GM21529 (cell line): ENCODE results near the gene LRMDA.
"Not testable (repeated sequence)": the region's sequence is repeated elsewhere in the genome, so short reads cannot be mapped to it uniquely, and the experiment has no call there.

Experiments used
- ATAC-seq: cut with Tn5 transposase; IDR thresholded peaks from one replicate; pipeline ENCODE4 v1.9.1; 2021; ENCODE audit not compliant: unreplicated experiment

LRMDA gene

DNA sequence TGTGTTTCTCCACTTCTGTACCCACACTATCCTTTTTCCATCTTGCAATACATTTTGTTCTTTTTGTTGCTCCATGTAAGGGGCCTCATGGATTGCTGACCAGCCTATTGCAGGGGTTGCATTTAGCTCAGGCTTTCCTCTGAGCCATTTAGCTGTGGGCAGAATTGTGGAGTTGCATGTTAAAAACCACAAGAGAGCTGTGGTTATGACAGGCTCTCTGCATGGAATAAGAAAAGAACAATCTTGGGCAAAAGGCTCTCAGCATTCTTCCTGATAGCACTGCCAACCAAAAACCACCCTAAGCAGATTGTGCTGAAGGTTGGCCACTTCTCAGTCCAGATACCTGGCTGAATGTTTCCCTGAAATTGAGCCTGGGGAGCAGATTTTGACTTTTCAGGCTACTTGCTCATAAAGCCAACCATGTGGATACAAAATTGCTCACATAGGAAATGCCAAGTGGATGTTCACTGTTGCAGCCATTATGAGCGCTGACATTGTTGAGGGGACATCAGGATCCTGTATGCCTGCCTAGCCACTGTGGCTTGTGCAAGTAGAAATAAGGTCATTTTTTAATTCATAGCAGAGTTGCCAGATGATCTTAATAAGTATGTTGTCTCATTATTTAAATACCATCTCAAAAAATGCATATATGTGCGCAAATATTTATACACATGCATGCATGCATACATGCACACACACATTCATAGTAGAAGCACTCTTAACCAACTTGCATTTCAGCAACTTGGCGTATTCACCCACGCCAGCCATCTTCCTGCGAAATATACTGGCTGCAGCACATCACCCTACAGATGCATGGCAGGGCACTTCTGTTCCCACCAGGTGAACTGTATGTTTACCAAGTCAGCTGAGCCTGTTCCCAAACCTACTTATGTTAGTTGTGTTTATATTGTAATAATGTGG is 695.4 kb downstream of the LRMDA start:
- no peak for ATAC-seq

DNA sequence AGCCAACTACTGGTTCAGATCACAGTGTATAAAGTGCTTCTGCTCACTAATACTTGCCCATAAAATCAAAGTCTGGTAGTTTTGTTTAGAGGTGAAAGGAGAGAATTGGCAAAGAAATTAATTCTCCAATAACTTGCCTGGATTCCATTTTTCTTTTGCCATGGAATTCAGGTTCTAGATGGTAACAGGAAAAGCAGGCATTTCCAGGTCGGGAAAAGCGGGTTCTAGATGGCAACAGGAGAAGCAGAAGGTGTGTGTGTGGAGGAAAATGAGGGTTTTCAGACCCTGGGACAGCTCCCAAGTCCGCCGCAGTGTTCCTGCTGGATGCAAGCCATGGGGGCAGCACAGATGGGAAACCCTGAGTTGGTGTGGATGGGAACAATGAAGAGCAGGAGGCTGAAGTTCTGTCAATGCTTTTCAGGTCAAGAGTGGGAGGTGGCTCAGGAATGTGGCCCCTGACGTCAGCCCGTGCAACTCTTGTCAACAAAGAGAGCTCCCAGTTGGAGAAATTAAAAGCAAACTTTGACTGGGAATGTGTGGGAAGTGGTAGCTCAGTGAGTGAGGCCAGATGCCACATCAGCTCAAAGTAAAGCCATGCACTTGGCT is 696.7 kb downstream of the LRMDA start:
- no peak for ATAC-seq

DNA sequence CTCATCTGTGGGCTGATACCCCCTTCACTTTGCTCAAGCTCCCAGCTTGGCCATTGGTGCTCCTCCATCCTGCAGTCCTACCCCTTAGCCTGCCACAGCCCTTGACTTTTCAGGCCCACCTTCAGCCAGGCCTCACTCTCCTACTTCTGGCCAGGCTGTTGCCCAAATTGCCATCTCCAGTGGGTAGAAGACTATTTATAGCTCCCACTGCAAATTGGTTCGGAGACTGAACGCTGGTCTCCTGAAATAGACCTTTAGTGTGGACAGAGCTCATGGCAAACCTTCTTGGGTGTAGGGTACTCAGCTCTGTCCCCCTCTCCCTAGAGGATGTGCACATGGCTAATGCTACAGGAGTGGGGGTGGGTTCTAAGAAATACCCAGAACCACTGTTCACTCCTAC is 697.8 kb downstream of the LRMDA start:
- ATAC-seq: no peak

DNA sequence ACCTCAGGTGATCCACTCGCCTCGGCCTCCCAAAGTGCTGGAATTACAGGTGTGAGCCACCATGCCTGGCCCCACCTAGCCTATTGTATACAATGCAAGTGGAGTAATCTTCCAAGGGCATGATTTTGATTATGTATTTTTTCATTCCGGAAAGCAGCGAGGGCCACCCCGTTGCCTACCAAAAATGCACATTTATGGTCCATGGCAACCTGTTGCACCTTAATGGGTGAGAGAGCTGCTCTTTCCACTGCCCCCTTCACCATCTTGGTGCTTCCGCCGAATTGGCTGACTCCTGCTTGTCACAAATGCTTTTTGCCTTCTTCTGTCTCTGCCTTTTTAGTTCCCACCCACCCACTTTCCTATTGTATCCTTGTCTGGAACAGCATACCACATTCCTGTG is 699.5 kb downstream of the LRMDA start:
- no peak for ATAC-seq

DNA sequence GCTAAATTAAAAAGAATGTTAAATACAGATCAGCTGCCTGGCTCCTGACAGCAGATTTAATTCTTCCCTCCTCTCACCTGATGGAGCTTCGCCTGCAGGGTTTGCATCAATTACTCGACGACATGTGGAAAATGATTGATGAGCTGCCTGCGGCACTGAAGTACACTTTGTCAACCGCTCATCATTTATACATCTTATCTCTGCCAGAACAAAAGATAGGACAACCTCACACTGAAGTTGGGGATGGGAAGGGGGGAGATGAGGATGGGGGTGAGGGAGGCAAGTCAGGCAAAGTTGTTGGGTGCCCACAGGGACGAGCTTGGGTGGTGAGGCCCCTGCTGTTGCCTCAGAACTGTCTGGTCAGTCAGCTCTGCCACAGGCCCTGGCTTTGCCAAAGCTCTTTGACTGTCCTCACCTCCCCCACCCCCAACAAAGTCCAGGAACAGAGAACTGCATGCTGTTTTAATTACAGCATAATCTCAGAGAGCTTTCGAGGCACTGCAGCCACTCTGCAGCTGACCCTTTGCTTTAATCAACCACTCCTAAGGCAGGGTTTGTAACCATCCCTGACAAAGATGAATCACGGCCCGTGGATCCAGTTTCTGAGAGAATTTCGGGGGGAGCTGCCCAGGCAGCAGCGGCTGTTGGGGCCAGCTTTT is 702.3 kb downstream of the LRMDA start:
- ATAC-seq: no peak

DNA sequence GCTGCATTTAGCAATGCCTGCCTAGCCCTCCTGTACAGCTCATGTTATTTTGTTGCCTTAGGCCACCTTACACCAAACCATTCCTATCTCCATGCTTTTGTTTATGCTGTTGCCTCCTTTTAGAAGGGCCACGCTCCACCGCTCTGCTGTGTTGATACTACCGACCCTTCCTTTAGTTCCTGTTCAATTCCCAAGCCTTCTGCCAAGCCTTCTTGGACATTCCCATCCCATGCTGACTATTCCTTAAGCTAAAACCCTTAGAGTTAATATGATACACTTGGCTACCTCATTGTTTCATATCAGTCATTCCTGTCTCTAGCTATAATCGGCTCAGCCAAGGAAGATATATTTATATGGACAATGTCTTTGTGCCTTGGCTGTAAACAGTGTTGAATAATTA is 705.5 kb downstream of the LRMDA start:
- no peak for ATAC-seq

DNA sequence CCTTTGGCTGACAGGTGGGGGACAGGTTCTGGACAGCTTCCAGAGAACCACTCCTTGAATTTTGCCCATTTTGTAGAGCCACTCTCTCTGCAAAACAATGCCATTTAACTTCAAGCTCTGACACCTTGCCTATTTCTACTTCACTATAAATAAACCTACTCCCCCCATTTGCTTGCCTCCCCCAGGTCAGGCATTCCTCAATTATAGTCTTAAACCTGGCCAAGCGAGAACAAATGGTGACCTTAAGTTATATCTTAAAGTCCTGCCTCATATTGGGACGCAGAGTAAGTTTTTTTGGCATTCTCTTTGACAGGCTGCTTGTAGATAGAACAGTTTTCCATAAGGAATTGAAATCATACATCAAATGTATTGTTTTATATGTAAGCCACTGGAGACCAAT is 706.9 kb downstream of the LRMDA start:
- no peak for ATAC-seq

DNA sequence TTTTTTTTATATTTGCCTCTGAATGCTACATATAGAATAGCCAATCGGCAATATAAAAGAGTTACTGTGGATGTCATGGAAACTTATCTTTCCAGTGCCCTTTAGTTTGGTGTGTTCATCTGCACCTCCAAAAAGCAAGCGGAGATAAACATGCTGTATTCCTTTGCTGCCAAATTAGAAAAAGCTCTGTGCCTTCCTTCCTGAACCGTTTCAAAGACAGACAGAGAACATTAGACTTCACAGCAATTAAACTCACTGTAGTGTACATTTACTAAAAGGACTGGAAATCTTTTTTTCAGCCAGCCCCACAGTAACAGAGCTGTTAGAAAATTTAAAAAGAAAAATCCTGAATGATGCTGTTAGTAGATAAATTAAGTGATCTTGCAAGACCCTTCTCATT is 707.5 kb downstream of the LRMDA start:
- ATAC-seq: no peak

DNA sequence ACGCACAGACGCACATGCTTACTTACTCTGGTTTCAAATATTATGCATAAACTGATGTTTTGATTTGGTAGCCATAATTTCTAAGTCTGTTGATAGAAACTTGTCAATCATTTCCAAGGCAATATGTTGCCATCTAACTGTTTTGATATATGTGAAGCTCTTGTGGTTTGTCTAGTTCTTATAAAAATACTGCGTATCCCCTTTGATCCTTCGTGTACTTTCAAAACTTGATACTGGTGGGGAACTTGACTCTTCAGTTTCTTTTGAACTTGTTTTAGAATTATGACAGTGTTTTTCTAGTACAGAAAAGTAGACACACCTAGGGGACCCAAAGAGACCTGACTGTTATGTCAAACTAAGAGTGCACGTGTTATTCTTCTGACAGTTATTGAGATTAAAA is 708.0 kb downstream of the LRMDA start:
- no peak for ATAC-seq

DNA sequence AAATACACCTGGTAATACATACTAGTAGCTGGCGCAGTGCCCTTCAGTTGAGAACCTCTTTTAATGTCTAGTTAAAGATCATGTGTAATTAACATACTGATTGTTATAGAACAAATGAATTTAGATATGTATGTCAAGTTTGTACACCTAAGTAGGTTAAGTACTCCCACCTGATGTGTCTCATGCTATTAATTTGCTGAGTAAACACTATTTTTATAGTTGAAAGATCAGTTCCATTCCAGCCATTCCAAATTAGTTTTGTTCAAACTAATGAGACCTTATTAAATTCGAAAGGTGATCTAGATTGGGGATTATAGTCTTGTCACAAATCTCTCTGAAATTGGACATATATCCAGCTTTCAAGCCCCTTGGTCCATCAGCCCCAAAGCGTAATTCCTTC is 710.0 kb downstream of the LRMDA start:
- no peak for ATAC-seq

DNA sequence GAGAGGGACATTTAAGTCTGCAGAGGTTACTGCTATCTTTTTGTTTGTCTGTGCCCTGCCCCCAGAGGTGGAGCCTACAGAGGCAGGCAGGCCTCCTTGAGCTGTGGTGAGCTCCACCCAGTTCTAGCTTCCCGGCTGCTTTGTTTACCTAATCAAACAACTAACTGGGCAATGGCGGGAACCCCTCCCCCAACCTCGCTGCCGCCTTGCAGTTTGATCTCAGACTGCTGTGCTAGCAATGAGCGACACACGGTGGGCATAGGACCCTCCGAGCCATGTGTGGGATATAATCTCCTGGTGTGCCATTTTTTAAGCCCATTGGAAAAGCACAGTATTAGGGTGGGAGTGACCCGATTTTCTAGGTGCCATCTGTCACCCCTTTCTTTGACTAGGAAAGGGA is 716.8 kb downstream of the LRMDA start:
- not testable (repeated sequence) for ATAC-seq

DNA sequence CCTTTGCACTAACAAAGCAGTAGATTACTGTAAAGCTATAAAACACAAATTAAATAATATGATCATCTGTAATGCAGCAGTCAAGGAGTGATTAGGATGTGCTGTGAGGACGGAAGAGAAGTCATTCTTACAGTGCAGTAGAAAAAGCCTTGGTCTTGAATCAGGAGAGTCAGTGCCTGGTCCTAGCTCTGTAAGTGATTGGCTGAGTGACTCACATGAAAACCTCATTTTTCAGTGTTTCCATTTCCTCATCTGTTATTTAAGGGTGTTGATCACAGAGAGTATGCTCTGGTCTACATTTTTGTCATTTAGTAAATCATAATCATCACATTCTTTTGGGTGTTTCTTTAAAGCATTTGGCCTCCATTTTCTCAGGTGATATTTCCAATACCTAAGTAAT is 717.8 kb downstream of the LRMDA start:
- no peak for ATAC-seq

DNA sequence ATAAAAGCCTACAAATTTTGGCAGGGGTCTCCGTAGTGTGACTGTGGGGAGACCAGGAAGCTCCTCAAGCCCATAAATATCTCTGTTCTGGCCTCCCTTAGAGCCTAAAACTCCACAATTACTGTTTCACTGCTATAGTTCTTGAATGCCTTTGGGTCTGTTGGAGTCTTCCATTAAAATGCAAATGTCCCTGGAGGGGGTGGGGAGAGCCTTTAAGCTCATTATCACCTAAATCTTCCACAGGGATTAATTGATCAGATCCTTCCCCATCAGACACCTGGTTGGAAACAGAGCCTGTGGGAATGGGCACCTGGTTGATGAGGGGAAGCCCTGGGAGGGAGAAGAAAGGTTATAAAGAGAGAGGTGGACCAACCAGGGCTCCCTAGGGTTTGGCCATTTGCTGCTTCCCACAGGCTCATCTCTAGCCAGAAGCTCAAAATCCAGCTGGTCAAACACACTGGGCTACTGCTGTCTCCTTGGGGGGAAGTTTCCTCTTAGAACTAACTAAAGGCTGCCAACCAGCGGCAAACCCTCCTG is 718.2 kb downstream of the LRMDA start:
- ATAC-seq: no peak

DNA sequence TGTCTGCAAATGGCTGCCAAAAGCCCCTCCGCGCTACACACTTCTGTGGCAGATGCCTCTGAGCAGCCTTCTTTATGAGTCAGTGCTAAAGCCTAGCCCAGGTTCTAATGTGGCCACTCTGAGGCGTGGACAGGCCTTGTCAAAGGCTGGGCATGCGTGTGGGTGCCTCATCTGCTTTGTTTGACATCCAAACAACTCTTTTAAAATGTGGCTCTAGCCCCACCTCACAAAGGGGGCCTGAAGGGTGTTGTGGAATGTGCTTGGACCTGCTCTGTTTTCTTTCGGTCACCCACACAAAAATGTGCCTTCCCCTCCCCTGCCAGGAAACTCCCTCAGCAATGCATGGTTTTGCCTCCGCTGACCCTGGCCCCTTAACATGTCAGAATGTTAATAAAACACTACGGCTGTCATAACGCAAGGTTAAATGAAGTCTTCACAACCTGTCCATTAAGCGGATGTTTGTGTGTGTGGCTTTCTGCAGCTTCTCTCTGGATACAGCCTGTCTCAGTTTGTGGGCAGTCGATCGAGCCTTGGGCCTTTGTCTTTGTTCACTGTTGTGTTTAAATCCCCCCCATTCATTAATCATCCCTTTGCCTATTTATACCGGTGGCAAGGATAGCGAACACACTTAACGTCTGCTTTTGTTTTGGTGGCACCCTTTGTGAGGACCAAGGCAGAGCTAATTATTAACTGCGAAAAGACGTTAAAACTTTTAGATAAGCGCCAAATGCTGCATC is 718.9 kb downstream of the LRMDA start:
- no peak for ATAC-seq

DNA sequence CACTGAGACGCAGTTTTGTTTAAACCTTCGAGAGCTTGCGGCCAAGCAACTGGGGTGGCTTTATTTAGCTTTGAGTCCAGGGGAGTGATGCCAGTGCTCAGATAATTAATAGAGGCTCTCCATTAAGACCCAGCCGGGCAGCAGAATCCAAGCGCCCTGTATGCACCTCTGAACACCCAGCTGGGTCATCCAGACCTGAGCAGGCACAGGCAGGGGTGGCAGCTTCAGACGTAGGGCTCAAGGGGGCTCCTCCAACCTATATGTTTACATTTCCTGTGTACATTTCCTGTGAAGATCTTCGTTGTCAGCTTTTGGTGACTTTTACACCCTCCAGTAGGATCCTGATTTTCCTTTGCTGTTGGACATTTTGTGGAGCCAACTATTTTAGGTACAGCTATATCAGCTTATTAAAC is 719.5 kb downstream of the LRMDA start:
- ATAC-seq: no peak

DNA sequence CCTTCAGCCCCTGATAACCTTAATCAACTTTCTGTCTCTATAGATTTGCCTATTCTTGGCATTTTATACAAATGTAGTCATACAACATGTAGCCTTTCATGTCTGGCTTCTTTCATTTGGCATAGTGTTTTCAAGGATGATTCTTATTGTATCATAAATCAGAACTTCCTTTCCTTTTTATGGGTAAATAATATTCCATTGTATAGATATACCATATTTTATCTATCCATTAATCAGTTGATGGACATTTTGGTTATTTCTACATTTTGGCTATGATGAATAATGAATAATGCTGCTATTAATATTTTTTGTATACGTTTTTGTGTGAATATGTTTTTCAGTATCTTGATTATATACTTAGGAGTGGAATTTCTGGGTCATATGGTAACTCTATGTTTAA is 720.8 kb downstream of the LRMDA start:
- no peak for ATAC-seq

DNA sequence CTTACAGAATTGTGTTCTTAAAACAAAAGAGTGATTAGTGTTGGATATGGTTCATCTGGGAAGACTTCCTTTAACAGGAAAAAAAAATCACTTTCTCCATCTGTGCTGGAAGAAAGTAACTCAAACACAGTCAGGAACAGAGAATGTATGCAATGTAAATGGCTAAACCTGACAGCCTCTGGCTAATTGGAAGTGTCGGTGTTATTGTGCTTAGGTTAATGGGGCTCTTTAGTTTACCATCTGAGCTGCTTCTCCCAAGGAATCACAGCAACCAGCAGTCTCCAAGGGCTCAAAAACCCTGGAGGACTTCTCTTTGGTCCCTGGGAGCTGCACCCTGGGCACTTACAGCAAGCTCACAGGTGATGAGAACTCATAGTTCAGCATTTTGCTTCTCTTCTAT is 724.5 kb downstream of the LRMDA start:
- no peak for ATAC-seq

DNA sequence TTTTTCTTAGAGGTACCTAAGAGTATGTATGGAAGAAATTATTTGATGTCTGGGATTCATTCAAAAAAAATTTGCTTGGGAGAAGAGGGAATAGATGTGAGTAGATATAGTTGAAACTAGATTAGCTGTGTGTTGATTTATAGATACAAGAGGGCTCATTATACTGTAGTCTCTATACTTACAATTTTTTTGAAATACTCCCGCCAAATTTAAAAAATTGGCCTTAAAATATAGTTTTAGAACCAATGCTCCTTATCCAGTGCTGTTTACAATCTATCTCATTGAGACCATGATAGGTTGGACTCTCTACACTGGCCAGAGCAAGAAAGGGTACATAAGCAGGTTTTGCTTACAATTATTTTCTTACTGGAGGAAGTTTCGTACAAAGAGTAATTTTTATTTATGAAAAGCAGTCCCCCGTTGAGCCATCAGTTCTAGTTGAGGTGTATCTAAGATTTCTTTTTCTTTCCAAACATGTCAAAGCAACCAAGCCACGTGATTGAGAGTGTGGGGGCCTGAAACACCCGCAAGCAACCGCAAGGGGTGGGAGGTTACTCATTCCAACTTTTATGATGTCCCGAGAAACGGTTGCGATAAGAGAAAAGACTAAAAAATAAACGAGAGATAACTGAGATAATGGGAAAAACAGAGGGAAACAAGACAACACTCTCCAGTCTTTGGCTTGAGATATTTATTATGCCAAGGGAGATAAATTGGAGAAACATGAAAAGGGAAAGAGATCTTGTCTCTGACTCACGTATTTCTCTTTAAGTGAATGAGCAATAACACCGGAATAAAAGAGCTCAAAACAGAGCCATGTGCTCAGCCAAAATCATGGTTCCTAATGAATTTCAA is 729.2 kb downstream of the LRMDA start:
- ATAC-seq: no peak

DNA sequence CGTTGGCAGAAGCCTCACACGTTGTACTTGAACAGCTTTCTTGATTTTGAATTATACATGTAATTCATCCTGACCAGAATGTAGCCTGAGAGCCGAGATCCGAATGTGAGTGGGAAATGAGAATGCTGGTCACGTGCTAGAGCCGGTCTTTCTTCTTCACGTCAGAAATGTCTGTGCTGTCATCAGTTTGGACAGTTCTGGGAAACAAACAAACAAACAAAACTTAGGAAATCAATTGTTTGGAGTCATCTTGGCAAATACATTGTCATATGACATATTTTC is 729.8 kb downstream of the LRMDA start:
- no peak for ATAC-seq

DNA sequence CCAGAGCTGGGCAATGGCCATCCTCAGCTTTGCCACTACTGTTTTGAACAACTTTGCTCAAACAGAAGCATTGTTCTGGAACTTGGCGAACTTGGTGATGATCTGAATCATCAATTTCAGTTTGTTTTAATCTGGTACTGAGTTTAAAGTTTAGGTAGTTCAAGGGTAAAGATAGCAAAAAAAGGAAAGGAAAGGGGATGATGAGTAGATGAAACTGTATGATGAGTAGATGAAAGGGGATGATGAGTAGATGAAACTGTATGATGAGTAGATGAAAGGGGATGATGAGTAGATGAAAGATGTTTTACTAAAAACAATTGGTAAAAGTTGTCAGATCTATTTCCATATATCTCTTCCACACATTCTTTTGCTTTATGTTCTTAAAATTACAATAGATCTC is 737.0 kb downstream of the LRMDA start:
- no peak for ATAC-seq

DNA sequence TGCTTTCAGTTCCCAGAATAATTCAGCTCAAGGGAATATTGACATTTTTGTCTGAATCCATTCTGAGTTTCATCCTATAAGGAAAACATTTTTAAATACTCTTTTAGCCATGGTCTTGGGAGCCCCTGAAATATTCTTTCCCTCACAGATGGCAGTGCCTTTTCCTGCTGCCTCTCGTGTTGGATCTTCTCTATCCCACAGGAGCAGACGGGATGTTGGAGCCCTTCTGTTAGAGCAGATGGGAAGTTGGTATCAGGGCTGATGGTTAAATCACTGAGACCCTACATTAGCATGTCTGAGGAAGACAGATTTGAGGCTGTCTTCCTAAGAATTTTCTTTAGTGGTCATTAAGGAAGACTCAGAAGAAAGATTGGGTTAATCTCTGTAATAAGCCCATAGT is 737.8 kb downstream of the LRMDA start:
- ATAC-seq: no peak
